Measurements from ENCODE around the gene TOMM34. TPM values are rescaled to one million over a fixed set of nuclear protein-coding genes. Genes with fewer than 3 reads are reported as not detected.

The TOMM34 gene
- total and polyA plus RNA-seq, 2 donors (not counting 1 experiment from before 2014, with no cell fraction given) = 15.5 to 25.6 TPM

GRCh38 chr20:44954211-44954610, 6.0 kb downstream of the TOMM34 start:
- Histone ChIP-seq H3K4me3 (replicated peaks in 1 of 4; ENCODE audit: control extremely low read depth in 1 of 4, insufficient read depth in 1 of 4, low read depth in 3 of 4, low read length in 4 of 4) (no peak overlapping the region), H3K79me2 (ENCODE audit: control insufficient read depth, insufficient read depth, low read length) (peaks cover 19% of the 10 kb centered on the region), H3K9me3 (ENCODE audit: control insufficient read depth, insufficient read depth, low read depth, low read length) (no peaks in the 10 kb centered on the region), H3K27ac (ENCODE audit: insufficient read depth, low read length) (no peak overlapping the region), H3K9ac (ENCODE audit: insufficient read depth, low read length) (no peak overlapping the region), H3K36me3 (ENCODE audit: control insufficient read depth, insufficient read depth, low read length) (peaks cover 21% of the 10 kb centered on the region), H4K20me1 (ENCODE audit: control insufficient read depth, extremely low read depth, insufficient read depth, low read length) (no peaks in the 10 kb centered on the region), H2AFZ (ENCODE audit: low read length) (no peak overlapping the region), H3K4me1 (ENCODE audit: control insufficient read depth, extremely low read depth, insufficient read depth, low read length) (peaks cover 3% of the 10 kb centered on the region), H3K27me3 (ENCODE audit: control insufficient read depth, insufficient read depth, low read length) (no peaks in the 10 kb centered on the region), H3K4me2 (ENCODE audit: extremely low read depth, insufficient read depth, low read length) (no peak overlapping the region)
- TF ChIP-seq CTCF (conservative IDR thresholded peaks at IDR 0.05 in 1 of 2, IDR thresholded peaks at IDR 0.05 in 1 of 2; ENCODE audit: low read depth in 1 of 2, low read length in 2 of 2) (no peak), EZH2 (IDR thresholded peaks at IDR 0.05; ENCODE audit: low read length, missing control alignments) (no peak)
- no peak for DNase-seq (ENCODE audit: low read depth in 2 of 2)

GRCh38 chr20:44952731-44953130, 7.5 kb downstream of the TOMM34 start:
- no peak for DNase-seq (ENCODE audit: low read depth in 2 of 2)
- Histone ChIP-seq H3K9ac (ENCODE audit: insufficient read depth, low read length) (no peak overlapping the region), H3K79me2 (ENCODE audit: control insufficient read depth, insufficient read depth, low read length) (peaks cover 6% of the 10 kb centered on the region), H4K20me1 (ENCODE audit: control insufficient read depth, extremely low read depth, insufficient read depth, low read length) (no peaks in the 10 kb centered on the region), H3K9me3 (ENCODE audit: control insufficient read depth, insufficient read depth, low read depth, low read length) (no peaks in the 10 kb centered on the region), H3K27ac (ENCODE audit: insufficient read depth, low read length) (no peak overlapping the region), H3K4me1 (ENCODE audit: control insufficient read depth, extremely low read depth, insufficient read depth, low read length) (no peaks in the 10 kb centered on the region), H3K27me3 (ENCODE audit: control insufficient read depth, insufficient read depth, low read length) (no peaks in the 10 kb centered on the region), H3K4me2 (ENCODE audit: extremely low read depth, insufficient read depth, low read length) (no peak overlapping the region), H2AFZ (ENCODE audit: low read length) (no peak overlapping the region), H3K4me3 (replicated peaks in 1 of 4; ENCODE audit: control extremely low read depth in 1 of 4, insufficient read depth in 1 of 4, low read depth in 3 of 4, low read length in 4 of 4) (no peak overlapping the region), H3K36me3 (ENCODE audit: control insufficient read depth, insufficient read depth, low read length) (peaks cover 27% of the 10 kb centered on the region)
- TF ChIP-seq CTCF (conservative IDR thresholded peaks at IDR 0.05 in 1 of 2, IDR thresholded peaks at IDR 0.05 in 1 of 2; ENCODE audit: low read depth in 1 of 2, low read length in 2 of 2) (no peak), EZH2 (IDR thresholded peaks at IDR 0.05; ENCODE audit: low read length, missing control alignments) (no peak)

GRCh38 chr20:44950368-44950767, 9.8 kb downstream of the TOMM34 start:
- Histone ChIP-seq H3K4me1 (ENCODE audit: control insufficient read depth, extremely low read depth, insufficient read depth, low read length) (no peaks in the 10 kb centered on the region), H3K79me2 (ENCODE audit: control insufficient read depth, insufficient read depth, low read length) (no peaks in the 10 kb centered on the region), H3K27me3 (ENCODE audit: control insufficient read depth, insufficient read depth, low read length) (no peaks in the 10 kb centered on the region), H3K36me3 (ENCODE audit: control insufficient read depth, insufficient read depth, low read length) (peaks cover 26% of the 10 kb centered on the region), H2AFZ (ENCODE audit: low read length) (no peak overlapping the region), H3K4me2 (ENCODE audit: extremely low read depth, insufficient read depth, low read length) (no peak overlapping the region), H3K4me3 (replicated peaks in 1 of 4; ENCODE audit: control extremely low read depth in 1 of 4, insufficient read depth in 1 of 4, low read depth in 3 of 4, low read length in 4 of 4) (no peak overlapping the region), H3K9ac (ENCODE audit: insufficient read depth, low read length) (no peak overlapping the region), H3K9me3 (ENCODE audit: control insufficient read depth, insufficient read depth, low read depth, low read length) (no peaks in the 10 kb centered on the region), H4K20me1 (ENCODE audit: control insufficient read depth, extremely low read depth, insufficient read depth, low read length) (no peaks in the 10 kb centered on the region), H3K27ac (ENCODE audit: insufficient read depth, low read length) (no peak overlapping the region)
- DNase-seq (ENCODE audit: low read depth in 2 of 2) = no peak
- no peak for TF ChIP-seq CTCF (conservative IDR thresholded peaks at IDR 0.05 in 1 of 2, IDR thresholded peaks at IDR 0.05 in 1 of 2; ENCODE audit: low read depth in 1 of 2, low read length in 2 of 2)
- no peak for TF ChIP-seq EZH2 (IDR thresholded peaks at IDR 0.05; ENCODE audit: low read length, missing control alignments)
